ENCODE results near the gene TK2. TPM values are rescaled to one million over a fixed set of nuclear protein-coding genes. Genes with fewer than 3 reads are reported as not detected.
A peak's percentile ranks its signal among the peaks of the same experiment; 100 is the strongest.

TK2 gene
- total RNA-seq, 1 donor: 38.9 TPM

DNA sequence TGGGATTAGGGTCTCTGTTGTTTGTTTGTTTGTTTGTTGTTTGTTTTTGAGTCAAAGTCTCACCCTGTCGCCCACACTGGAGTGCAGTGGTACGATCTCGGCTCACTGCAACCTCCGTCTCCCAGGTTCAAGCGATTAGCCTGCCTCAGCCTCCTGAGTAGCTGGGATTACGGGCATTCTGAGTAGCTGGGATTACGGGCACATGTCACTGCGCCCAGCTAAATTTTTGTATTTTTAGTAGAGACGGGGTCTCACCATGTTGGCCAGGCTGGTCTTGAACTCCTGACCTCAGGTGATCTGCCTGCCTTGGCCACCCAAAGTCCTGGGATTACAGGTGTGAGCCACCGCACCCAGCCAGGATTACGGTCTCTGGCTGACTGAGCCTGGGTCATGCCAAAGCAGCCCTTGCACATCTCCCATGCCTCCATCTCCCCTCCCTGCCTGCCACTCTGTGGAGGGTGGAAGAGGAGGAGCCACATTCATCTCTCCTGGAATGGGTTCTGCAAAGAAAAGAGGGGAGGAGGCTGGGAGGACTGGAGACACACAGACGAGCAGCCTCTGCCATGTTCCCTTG lies 63.6 kb downstream of the TK2 start:
- no peak for DNase-seq (ENCODE audit: low read depth)
- TF ChIP-seq, protein P1, sequence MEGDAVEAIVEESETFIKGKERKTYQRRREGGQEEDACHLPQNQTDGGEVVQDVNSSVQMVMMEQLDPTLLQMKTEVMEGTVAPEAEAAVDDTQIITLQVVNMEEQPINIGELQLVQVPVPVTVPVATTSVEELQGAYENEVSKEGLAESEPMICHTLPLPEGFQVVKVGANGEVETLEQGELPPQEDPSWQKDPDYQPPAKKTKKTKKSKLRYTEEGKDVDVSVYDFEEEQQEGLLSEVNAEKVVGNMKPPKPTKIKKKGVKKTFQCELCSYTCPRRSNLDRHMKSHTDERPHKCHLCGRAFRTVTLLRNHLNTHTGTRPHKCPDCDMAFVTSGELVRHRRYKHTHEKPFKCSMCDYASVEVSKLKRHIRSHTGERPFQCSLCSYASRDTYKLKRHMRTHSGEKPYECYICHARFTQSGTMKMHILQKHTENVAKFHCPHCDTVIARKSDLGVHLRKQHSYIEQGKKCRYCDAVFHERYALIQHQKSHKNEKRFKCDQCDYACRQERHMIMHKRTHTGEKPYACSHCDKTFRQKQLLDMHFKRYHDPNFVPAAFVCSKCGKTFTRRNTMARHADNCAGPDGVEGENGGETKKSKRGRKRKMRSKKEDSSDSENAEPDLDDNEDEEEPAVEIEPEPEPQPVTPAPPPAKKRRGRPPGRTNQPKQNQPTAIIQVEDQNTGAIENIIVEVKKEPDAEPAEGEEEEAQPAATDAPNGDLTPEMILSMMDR (IDR thresholded peaks at IDR 0.05; ENCODE audit: insufficient read depth, low read depth, low read length): no peak
- H3K4me3 ChIP-seq (ENCODE audit: low read depth, low read length): no peak overlapping the region

DNA sequence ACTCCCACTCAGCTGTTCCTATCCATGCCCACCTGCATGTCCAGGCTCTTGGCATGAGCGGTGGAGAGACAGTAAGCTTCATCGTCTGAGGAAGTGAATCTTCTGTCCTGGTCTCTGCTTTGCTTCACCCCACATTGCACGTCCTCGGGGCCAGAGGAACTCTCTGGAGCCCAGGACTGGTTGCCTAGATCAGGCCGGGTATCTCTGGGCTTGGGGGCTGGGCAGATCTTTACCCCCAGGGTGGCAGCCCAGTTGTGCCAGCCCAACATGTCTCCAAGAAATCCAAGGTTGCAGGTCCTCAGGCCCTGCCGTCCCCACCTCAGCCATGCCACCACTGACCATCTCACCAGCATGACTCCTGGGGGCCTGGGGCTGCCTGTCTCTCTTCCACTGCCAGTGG lies 64.5 kb downstream of the TK2 start:
- TF ChIP-seq, protein P1 (IDR thresholded peaks at IDR 0.05; ENCODE audit: insufficient read depth, low read depth, low read length): no peak
- DNase-seq (ENCODE audit: low read depth): no peak
- no peak overlapping the region for H3K4me3 ChIP-seq (ENCODE audit: low read depth, low read length)

DNA sequence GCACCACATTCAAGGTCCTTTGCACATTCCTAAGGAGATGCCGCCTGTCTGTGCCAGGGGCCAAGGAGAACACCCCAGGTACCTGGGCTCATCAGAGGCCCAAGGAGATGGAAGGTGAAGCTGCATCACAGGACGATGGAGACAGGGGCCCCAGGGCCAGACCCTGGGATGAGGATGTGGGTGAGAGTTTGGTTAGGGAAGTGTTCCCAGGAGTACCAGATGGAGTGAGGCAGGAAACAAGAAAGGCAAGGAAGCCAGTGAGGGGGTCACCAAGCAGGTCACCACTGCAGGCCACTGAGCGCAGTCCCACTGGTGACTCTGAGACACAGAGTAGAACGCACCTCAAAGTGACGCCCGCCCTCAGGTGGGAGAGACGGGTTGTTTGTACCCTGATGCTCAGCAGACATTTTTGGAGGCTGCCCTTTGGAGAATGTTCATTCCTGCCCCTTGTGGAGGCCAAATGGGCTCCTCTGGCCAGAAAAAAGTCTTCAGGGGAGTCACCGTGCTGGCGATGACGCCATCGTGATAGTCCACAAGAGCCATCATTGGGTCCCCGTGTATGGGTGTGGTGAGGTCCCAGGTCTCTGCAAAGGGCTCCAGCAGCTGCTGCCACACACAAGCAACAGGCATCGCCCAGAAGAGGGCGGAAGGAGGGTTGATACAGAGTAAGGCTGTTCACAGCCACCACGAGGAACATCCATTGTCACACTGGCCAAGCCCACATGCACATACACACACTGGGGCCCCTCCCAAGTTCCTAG lies 65.3 kb downstream of the TK2 start:
- no peak overlapping the region for H3K4me3 ChIP-seq (ENCODE audit: low read depth, low read length)
- DNase-seq (ENCODE audit: low read depth): no peak
- TF ChIP-seq, protein P1 (IDR thresholded peaks at IDR 0.05; ENCODE audit: insufficient read depth, low read depth, low read length): no peak

DNA sequence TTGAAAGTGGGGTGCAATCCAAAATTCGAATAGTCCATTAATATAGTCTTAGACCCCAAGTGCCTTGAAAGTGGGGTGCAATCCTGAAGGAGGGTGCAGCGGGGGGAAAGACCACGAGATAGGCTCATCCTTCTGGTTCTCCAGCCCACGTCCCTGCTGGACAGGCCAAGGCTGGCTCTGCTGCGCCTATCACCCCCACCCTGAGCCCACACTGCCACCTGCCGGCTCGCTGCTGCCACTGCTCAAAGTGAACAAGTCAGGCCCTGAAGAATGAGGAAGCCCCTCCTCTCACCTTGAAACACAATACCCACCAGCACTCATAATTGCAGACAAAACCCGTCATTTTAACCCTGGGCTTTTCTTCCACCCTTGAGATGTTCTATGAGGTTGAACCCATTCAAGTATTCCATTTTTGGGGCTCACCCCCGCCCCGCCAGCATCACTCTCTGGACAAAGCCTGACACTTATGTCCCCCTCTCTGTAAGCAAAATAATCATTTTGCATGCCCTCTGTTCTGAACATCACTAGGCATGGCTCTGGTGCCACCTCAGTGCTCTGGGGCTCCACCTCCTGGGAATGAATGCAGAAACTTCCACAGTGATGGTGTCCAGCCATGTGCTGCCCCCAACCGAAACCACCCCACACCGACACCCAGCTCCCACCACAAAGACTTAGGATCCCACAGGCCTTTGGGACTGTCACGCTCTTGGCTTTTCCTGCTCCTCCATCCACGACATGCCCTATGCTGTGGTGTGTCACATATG lies 66.1 kb downstream of the TK2 start:
- TF ChIP-seq, protein P1 (IDR thresholded peaks at IDR 0.05; ENCODE audit: insufficient read depth, low read depth, low read length): peak; percentile 99
- DNase-seq (ENCODE audit: low read depth): peak; percentile 68
- no peak overlapping the region for H3K4me3 ChIP-seq (ENCODE audit: low read depth, low read length)

DNA sequence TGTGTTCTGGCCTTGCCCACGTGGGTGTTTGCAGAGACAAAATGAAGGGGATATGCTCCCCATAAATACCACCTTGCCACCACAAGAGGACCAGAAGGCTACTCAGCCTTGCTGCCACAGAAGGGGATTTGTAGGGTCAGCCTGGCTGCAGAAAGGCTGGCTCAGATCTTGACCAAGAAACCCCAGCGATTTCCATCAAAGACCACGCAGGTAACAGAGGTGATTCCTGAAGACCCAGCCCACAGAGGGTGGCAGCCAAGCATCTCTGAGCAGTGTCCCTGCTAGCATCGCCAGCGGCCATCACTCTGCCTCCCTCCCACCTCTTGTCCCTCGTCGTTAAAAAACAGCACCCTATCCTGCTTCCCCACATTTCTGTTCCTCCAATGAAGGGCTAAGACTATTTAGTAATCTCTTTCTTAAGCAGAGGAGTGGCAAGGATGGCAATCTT lies 68.0 kb downstream of the TK2 start:
- TF ChIP-seq, protein P1 (IDR thresholded peaks at IDR 0.05; ENCODE audit: insufficient read depth, low read depth, low read length): no peak
- no peak overlapping the region for H3K4me3 ChIP-seq (ENCODE audit: low read depth, low read length)
- no peak for DNase-seq (ENCODE audit: low read depth)

DNA sequence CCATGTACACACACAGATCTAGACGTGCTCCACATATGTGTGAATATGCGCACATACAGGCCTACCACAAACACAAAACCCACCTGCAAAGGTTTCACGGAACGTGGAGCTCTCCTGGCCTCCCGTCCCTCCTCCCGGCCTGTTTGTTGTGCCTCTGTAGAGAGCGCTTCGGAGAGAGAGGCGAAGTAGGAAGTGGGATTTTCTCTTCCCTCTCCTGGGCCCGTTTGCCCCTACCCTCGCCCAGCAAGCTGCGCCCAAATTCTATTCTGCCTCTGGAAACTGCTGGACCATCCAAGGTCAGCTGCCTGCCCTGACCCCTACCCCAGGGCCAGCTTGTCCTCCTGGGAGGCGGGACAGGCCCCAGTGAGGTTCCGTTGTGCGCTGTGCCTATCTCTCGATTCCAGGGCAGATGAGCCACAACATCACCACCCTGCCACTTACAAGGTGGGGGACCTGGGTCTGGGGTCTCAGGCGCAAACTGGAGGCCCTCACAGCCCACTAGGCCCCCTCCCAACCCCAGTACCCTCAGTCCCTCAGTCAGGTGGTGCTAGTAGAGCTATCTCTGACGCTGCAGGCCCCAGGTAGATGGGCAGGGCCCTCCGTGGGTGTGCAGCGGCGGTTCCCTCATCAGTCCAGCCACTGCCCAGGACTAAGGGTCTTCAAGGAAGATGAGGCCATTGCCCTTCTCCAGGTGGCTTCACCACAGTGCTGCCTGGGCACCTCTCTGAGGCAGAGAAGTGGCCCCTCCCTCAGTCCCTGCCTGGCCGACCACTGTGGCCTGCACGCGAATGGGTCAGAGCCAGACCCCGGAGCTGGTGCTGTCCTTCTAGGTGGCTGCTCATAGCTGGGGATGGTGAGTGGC lies 68.6 kb downstream of the TK2 start:
- TF ChIP-seq, protein P1 (IDR thresholded peaks at IDR 0.05; ENCODE audit: insufficient read depth, low read depth, low read length): no peak
- no peak for DNase-seq (ENCODE audit: low read depth)
- H3K4me3 ChIP-seq (ENCODE audit: low read depth, low read length): no peak overlapping the region

Data from fibroblast of villous mesenchyme (primary cell).